ENCODE data around the gene MORC3.
"Not testable (repeated sequence)": the region's sequence is repeated elsewhere in the genome, so short reads cannot be mapped to it uniquely, and the experiment has no call there.

MORC3 gene

GRCh38 chr21:36319767-36320420 is at the start of gene MORC3:
MORC3 (plus strand) TSS chr21:36320197; CDS start chr21:36320265, 68 bp downstream.
- DNase-seq: peak; percentile 99

- not testable (repeated sequence) for DNase-seq
Observed at GRCh38 chr21:36270786-36271695, 49.0 kb upstream of the MORC3 start.

GRCh38 chr21:36274128-36274527 is 45.9 kb upstream of the MORC3 start:
- DNase-seq: no peak

- no peak for DNase-seq
Observed at GRCh38 chr21:36282568-36283230, 37.3 kb upstream of the MORC3 start.

- DNase-seq: not testable (repeated sequence)
Observed at GRCh38 chr21:36283231-36283622, 36.8 kb upstream of the MORC3 start.

- peak; percentile 80 for DNase-seq
Observed at GRCh38 chr21:36288651-36289243, 31.2 kb upstream of the MORC3 start.

- no peak for DNase-seq
Observed at GRCh38 chr21:36291509-36291908, 28.5 kb upstream of the MORC3 start.

- DNase-seq: peak; percentile 7
Observed at GRCh38 chr21:36297406-36297937, 22.5 kb upstream of the MORC3 start.

GRCh38 chr21:36297938-36298572 is 21.9 kb upstream of the MORC3 start:
- peak; percentile 95 for DNase-seq

GRCh38 chr21:36306872-36307534 is 13.0 kb upstream of the MORC3 start:
- no peak for DNase-seq

- DNase-seq: peak; percentile 64
Observed at GRCh38 chr21:36310016-36310415, 10.0 kb upstream of the MORC3 start.

GRCh38 chr21:36313446-36313845 is 6.6 kb upstream of the MORC3 start:
- not testable (repeated sequence) for DNase-seq

- not testable (repeated sequence) for DNase-seq
Observed at GRCh38 chr21:36316045-36316444, 4.0 kb upstream of the MORC3 start.

GRCh38 chr21:36316872-36317484 is 3.0 kb upstream of the MORC3 start:
- no peak for DNase-seq

- not testable (repeated sequence) for DNase-seq
Observed at GRCh38 chr21:36319406-36319766, 611 bp upstream of the MORC3 start.

- DNase-seq: peak; percentile 50
Observed at GRCh38 chr21:36320421-36321324, 676 bp downstream of the MORC3 start.

- peak; percentile 18 for DNase-seq
Observed at GRCh38 chr21:36321325-36322082, 1.5 kb downstream of the MORC3 start.

- no peak for DNase-seq
Observed at GRCh38 chr21:36322083-36322424, 2.1 kb downstream of the MORC3 start.

GRCh38 chr21:36323032-36323431 is 3.0 kb downstream of the MORC3 start:
- peak; percentile 13 for DNase-seq
